Right lobe of liver (tissue), 6 donors: Measurements from ENCODE around the gene TDP1. TPM values are rescaled to one million over a fixed set of nuclear protein-coding genes. Genes with fewer than 3 reads are reported as not detected.

Experiments used
- ATAC-seq, 4 donors: fragments of 200-7000 bp; cut with Tn5 transposase; one replicate each; pipeline ENCODE4 v1.9.1; 2020; ENCODE audit warnings: mild to moderate bottlenecking in 4 of 4, moderate library complexity in 4 of 4
- DNase-seq, 3 donors: peaks; one replicate each; pipeline ENCODE4 v3.0.0-alpha.2; 2020
- H3K27ac ChIP-seq, 3 donors: fragments of 200-600 bp; one replicate each; pipeline ENCODE4 v1.8.0; 2022
- H3K27me3 ChIP-seq, 2 donors: fragments of 200-600 bp; one replicate each; pipeline ENCODE4 v1.8.0; 2022
- H3K36me3 ChIP-seq, 4 donors: fragments of 200-600 bp; sonication (generic) in 1 of 4; one replicate each; pipeline versions ENCODE4 v1.5.1 to v1.8.0; 2017 to 2022; ENCODE audit warnings: control low read depth in 1 of 4
- H3K4me1 ChIP-seq, 4 donors: fragments of 200-600 bp; sonication (generic) in 1 of 4; one replicate each; pipeline versions ENCODE4 v1.5.1 to v1.8.0; 2017 to 2022; ENCODE audit warnings: control low read depth in 1 of 4
- H3K4me3 ChIP-seq, 3 donors: fragments of 200-600 bp; one replicate each; pipeline ENCODE4 v1.8.0; 2022
- H3K9me3 ChIP-seq, 4 donors: fragments of 200-600 bp; sonication (generic) in 1 of 4; one replicate each; pipeline versions ENCODE4 v1.5.1 to v1.8.0; 2017 to 2022; ENCODE audit warnings: control low read depth in 1 of 4
- CTCF ChIP-seq, 4 donors: fragments of 200-600 bp in 3 of 4; fragments of 450-650 bp in 1 of 4; IDR thresholded peaks; one replicate each; pipeline versions ENCODE4 v1.5.1 to v1.8.0; 2016 to 2022; ENCODE audit warnings: antibody characterized with exemption in 4 of 4, mild to moderate bottlenecking in 2 of 4
- POLR2A ChIP-seq: fragments of 450-650 bp; IDR thresholded peaks from one replicate; pipeline ENCODE4 v1.6.1; 2017; ENCODE audit warnings: antibody characterized with exemption, mild to moderate bottlenecking
- WGBS: methylation state at CpG from one replicate; pipeline ENCODE4 v1.1.6; 2018; ENCODE audit warnings: low coverage, low lambda C conversion rate; ENCODE audit not compliant: insufficient coverage; ENCODE audit errors: missing lambda C conversion rate; 5-methylcytosine and 5-hydroxymethylcytosine counted together
- intact Hi-C, 2 donors: fragments of 100-400 bp; cut with DNase I; formaldehyde crosslinking; loops; one replicate each; pipeline versions ENCODE4 v1.11.2 to v1.14.1; 2022
- total RNA-seq, 6 experiments: library from RNA; depleted of rRNA in 2 of 6; stranded (reverse); fragments of >200 nt in 2 of 6; fragmentation: NEBNext Ultra II Directional in 3 of 6; extraction: Animal tissue kit (Norgen Biotek cat#: 25700) in 3 of 6; gene quantifications; one replicate each; pipeline versions ENCODE4 v1.1.0 to v1.2.4, GENCODE V29; 2016 to 2023
- donor health status: DM: no; HTN: yes; CAD: no.
- donor health status: DM: no; HTN: no; CAD: no.
- donor health status: DM: no; HTN: no; CAD: no.
- donor health status: DM: no; HTN: yes; CAD: no.
- donor health status: DM: no; HTN: yes; CAD: no.

Gene TDP1
- total RNA-seq, 6 experiments from 2014 or later, result 4.9 to 7.1 (median 6.6) TPM

DNA sequence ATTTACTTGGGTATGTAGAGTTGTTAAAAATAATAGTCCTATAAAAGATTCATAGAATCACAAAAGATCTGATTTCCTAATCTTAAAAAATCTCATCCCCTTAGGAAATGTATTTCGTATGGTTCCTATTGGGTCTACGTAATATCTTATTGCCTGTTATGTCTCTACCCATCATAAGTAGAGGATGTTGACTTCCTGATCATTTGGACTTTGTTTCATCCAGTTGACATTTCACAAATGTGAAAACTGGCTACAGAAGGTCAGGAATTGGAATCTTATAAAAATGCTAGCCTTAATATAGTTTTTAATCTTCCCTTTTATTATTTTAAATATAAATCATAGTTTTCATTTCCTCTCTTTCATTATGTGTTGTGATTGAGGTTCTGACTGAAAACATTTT, 45.2 kb downstream of the TDP1 start:
- intact Hi-C loops, result no loop called here
- peak in 1 of 4 donors; percentile 32 for ATAC-seq
- no peak for DNase-seq
- 76% methylated on average over 2 of the region's 2 CpGs for WGBS
- no peaks in the 10 kb centered on the region for H3K36me3 ChIP-seq
- H3K27me3 ChIP-seq, result no peaks in the 10 kb centered on the region
- H3K9me3 ChIP-seq, result no peaks in the 10 kb centered on the region
- H3K4me3 ChIP-seq, result no peak overlapping the region
- H3K4me1 ChIP-seq, result no peaks in the 10 kb centered on the region
- no peak for TF ChIP-seq CTCF (IDR thresholded peaks at IDR 0.05)
- no peak for TF ChIP-seq POLR2A
- no peak overlapping the region for H3K27ac ChIP-seq

GRCh38 chr14:90003526-90004307, 48.0 kb downstream of the TDP1 start:
- intact Hi-C loops, result no loop called here
- DNase-seq, result no peak
- ATAC-seq, result no peak
- H3K4me3 ChIP-seq, result no peak overlapping the region
- 88% methylated on average over 6 of the region's 6 CpGs for WGBS
- TF ChIP-seq POLR2A, result no peak
- TF ChIP-seq CTCF (IDR thresholded peaks at IDR 0.05), result no peak
- no peaks in the 10 kb centered on the region for H3K27me3 ChIP-seq
- no peaks in the 10 kb centered on the region for H3K4me1 ChIP-seq
- no peak overlapping the region for H3K27ac ChIP-seq
- no peaks in the 10 kb centered on the region for H3K9me3 ChIP-seq
- H3K36me3 ChIP-seq, result no peaks in the 10 kb centered on the region

GRCh38 chr14:90005441-90005840, 49.7 kb downstream of the TDP1 start:
- TF ChIP-seq CTCF (IDR thresholded peaks at IDR 0.05), result no peak
- TF ChIP-seq POLR2A, result no peak
- ATAC-seq, result no peak

DNA sequence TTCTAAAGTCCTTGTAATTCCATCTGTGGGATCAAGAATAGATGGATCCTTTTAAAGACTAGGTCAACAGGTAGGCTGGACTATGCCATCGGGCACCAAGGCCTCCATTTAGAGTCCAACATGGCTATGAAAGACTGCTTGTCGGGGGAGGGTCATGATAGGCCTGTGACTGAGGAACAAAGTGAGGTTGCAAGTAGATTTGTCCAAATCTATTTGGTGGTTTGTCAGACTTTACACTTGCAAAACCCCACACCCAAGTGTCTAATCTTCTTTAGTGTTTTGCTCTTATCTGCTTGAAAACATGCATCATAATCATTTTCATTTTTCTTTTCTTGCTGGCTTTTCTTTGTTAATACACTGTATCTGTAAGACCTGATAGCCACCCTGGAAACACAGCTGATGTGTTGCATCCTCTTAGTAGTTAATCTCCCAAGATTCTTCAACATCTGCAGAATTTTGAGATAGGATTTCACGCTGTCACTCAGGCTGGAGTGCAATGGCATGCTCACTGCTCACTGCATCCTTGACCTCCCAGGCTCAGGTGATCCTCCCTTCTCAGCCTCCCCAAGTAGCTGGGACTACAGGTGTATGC, 50.3 kb downstream of the TDP1 start:
- ATAC-seq, result no peak
- H3K9me3 ChIP-seq, result no peaks in the 10 kb centered on the region
- no peak for TF ChIP-seq POLR2A
- no peak for TF ChIP-seq CTCF (IDR thresholded peaks at IDR 0.05)
- no peak overlapping the region for H3K27ac ChIP-seq
- no peak for DNase-seq
- no peaks in the 10 kb centered on the region for H3K27me3 ChIP-seq
- WGBS, result 94% methylated on average over 2 of the region's 3 CpGs
- H3K36me3 ChIP-seq, result no peaks in the 10 kb centered on the region
- no peaks in the 10 kb centered on the region for H3K4me1 ChIP-seq
- H3K4me3 ChIP-seq, result no peak overlapping the region
- intact Hi-C loops, result no loop called here

More at GRCh38 chr14:90005441-90005840, 49.7 kb downstream of the TDP1 start:
- no peak for DNase-seq
- Histone ChIP-seq H3K36me3 (no peaks in the 10 kb centered on the region), H3K27me3 (no peaks in the 10 kb centered on the region), H3K4me1 (no peaks in the 10 kb centered on the region), H3K27ac (no peak overlapping the region), H3K9me3 (no peaks in the 10 kb centered on the region), H3K4me3 (no peak overlapping the region)
- intact Hi-C loops, result no loop called here
